NB4 (cell line): ENCODE results near the gene ATXN7L3.

Source experiments
- MYC ChIP-seq: IDR thresholded peaks from 2 replicates; pipeline ENCODE4 v1.6.1; 2011; ENCODE audit warnings: low read depth, low read length
- POLR2A ChIP-seq: IDR thresholded peaks from 2 replicates; pipeline ENCODE4 v1.6.1; 2011; ENCODE audit warnings: mild to moderate bottlenecking; ENCODE audit not compliant: insufficient read length; ENCODE audit errors: extremely low read depth
- TF ChIP-seq, protein P1 (sequence below): IDR thresholded peaks from one replicate; pipeline ENCODE4 v1.5.1; 2012; ENCODE audit warnings: low read depth, low read length

DNA sequence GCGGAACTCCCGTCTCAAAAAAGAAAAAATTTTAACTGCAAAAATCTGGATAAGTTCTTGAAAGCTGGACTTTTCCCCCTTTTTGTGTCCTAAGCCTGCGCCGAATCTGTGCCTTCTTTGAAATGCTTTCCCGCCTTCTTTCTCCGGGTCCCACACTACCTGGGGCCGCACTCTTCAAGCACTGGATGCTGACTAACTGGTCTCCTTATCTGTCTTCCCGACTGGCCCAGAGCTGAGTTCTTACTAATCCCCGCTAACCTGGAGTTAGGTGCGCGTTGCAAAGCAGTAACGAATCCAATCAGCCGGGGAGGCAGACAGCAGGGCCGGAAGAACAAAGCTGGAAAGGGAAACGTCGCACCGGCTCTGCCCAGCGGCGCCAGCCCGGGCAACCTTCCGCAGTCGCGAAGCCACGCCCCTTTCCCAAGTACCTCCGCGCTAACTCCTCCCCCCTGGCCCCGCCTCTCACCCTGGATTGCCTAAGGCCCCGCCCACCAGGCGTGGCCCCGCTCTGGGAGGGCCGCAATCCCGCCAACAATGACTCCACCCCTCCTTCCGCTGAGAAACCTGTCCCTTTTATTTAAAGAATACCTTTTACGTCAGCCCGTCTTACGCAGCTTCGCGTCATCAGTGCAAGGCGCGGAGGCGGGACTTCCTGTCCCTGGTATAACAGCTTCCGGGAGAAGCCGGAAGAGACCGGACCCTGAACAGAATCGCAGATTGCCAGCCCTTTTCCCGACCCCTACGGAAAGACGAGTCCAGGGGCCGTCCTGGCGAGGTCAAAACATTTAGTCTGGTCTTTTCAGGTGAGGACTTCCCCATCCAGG, 13.2 kb downstream of the ATXN7L3 start, which contains the start of gene TMUB2:
- TF ChIP-seq, protein P1, sequence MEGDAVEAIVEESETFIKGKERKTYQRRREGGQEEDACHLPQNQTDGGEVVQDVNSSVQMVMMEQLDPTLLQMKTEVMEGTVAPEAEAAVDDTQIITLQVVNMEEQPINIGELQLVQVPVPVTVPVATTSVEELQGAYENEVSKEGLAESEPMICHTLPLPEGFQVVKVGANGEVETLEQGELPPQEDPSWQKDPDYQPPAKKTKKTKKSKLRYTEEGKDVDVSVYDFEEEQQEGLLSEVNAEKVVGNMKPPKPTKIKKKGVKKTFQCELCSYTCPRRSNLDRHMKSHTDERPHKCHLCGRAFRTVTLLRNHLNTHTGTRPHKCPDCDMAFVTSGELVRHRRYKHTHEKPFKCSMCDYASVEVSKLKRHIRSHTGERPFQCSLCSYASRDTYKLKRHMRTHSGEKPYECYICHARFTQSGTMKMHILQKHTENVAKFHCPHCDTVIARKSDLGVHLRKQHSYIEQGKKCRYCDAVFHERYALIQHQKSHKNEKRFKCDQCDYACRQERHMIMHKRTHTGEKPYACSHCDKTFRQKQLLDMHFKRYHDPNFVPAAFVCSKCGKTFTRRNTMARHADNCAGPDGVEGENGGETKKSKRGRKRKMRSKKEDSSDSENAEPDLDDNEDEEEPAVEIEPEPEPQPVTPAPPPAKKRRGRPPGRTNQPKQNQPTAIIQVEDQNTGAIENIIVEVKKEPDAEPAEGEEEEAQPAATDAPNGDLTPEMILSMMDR = no peak
- TF ChIP-seq POLR2A (peak; percentile 92), MYC (peak; percentile 62; the same call in 1 of the 2 replicates)
